Astrocyte (in vitro differentiated cells and primary cell): ENCODE data around the gene PCDHGC3.

ENCODE experiments used
- CTCF ChIP-seq: IDR thresholded peaks from 2 replicates; pipeline ENCODE4 v1.5.1; 2011; ENCODE audit warnings: low read depth, mild to moderate bottlenecking, inconsistent platforms, low read length, moderate library complexity; ENCODE audit not compliant: insufficient read depth
- EZH2 ChIP-seq: IDR thresholded peaks from 2 replicates; pipeline ENCODE4 v1.6.1; 2012; ENCODE audit warnings: mild to moderate bottlenecking, low read length, inconsistent platforms; ENCODE audit not compliant: insufficient read depth

- TF ChIP-seq CTCF (no peak), EZH2 (no peak)
Observed at GRCh38 chr5:141527426-141527825, 51.7 kb downstream of the PCDHGC3 start.
